NCI-H2107 treated with DMSO at 0.1 percent for 48 hours (cell line): ENCODE data around the gene TESK1.
"Not testable (repeated sequence)": the region's sequence is repeated elsewhere in the genome, so short reads cannot be mapped to it uniquely, and the experiment has no call there.

Experiments
- DNase-seq: peaks from one replicate; lab custom pipeline; 2025; ENCODE audit not compliant: unreplicated experiment; lab: John Stamatoyannopoulos, UW

The TESK1 gene

GRCh38 chr9:35579659-35580227 lies 25.3 kb upstream of the TESK1 start:
- not testable (repeated sequence) for DNase-seq

- not testable (repeated sequence) for DNase-seq
Measured at GRCh38 chr9:35583521-35583920, 21.5 kb upstream of the TESK1 start.

- not testable (repeated sequence) for DNase-seq
Measured at GRCh38 chr9:35584681-35585080, 20.4 kb upstream of the TESK1 start.

GRCh38 chr9:35588506-35588905 lies 16.6 kb upstream of the TESK1 start:
- not testable (repeated sequence) for DNase-seq

GRCh38 chr9:35593581-35593980 lies 11.5 kb upstream of the TESK1 start:
- no peak for DNase-seq

- no peak for DNase-seq
Measured at GRCh38 chr9:35594471-35594870, 10.6 kb upstream of the TESK1 start.

- not testable (repeated sequence) for DNase-seq
Measured at GRCh38 chr9:35596907-35597306, 8.2 kb upstream of the TESK1 start.

GRCh38 chr9:35598866-35599590 lies 6.0 kb upstream of the TESK1 start:
- DNase-seq = no peak

GRCh38 chr9:35599763-35600604 lies 5.1 kb upstream of the TESK1 start:
- no peak for DNase-seq

GRCh38 chr9:35603506-35603985 lies 1.5 kb upstream of the TESK1 start:
- peak; percentile 72 for DNase-seq

- peak; percentile 98 for DNase-seq
Measured at GRCh38 chr9:35603986-35604577, 980 bp upstream of the TESK1 start.

GRCh38 chr9:35605351-35606137 lies 482 bp downstream of the TESK1 start:
- no peak for DNase-seq

GRCh38 chr9:35606138-35606504 lies 1.1 kb downstream of the TESK1 start:
- no peak for DNase-seq

GRCh38 chr9:35606726-35607125 lies 1.7 kb downstream of the TESK1 start:
- DNase-seq = no peak

- DNase-seq = no peak
Measured at GRCh38 chr9:35608221-35608620, 3.2 kb downstream of the TESK1 start.

- no peak for DNase-seq
Measured at GRCh38 chr9:35609001-35609819, 4.1 kb downstream of the TESK1 start.

- DNase-seq = no peak
Measured at GRCh38 chr9:35609820-35610163, 4.7 kb downstream of the TESK1 start.

- DNase-seq = no peak
Measured at GRCh38 chr9:35611230-35611797, 6.3 kb downstream of the TESK1 start.

GRCh38 chr9:35612066-35612465 lies 7.0 kb downstream of the TESK1 start:
- DNase-seq = not testable (repeated sequence)

- DNase-seq = no peak
Measured at GRCh38 chr9:35612843-35613242, 7.8 kb downstream of the TESK1 start.
